DMS 273 treated with DMSO at 0.1 percent for 48 hours (cell line): ENCODE data around the gene CCL23.
"Not testable (repeated sequence)": the region's sequence is repeated elsewhere in the genome, so short reads cannot be mapped to it uniquely, and the experiment has no call there.

Source experiments
- DNase-seq: peaks from one replicate; lab custom pipeline; 2025; lab: John Stamatoyannopoulos, UW

CCL23 gene

GRCh38 chr17:36004594-36005108 is 13.1 kb downstream of the CCL23 start:
- DNase-seq: no peak

- no peak for DNase-seq
These were observed 15.1 kb downstream of the CCL23 start for GRCh38 chr17:36002631-36003030.

- DNase-seq: no peak
These were observed 15.7 kb downstream of the CCL23 start for GRCh38 chr17:36001862-36002603.

- no peak for DNase-seq
These were observed 16.5 kb downstream of the CCL23 start, which contains the start of gene CCL15 for GRCh38 chr17:36001110-36001771. CCL15 (minus strand) TSS chr17:36001553; CDS start chr17:36001492, 61 bp downstream.

- no peak for DNase-seq
These were observed 17.1 kb downstream of the CCL23 start for GRCh38 chr17:36000732-36001109.

- DNase-seq: no peak
These were observed 19.0 kb downstream of the CCL23 start for GRCh38 chr17:35998756-35999155.

- no peak for DNase-seq
These were observed 19.7 kb downstream of the CCL23 start for GRCh38 chr17:35998018-35998545.

GRCh38 chr17:35995346-35995745 is 22.4 kb downstream of the CCL23 start:
- DNase-seq: not testable (repeated sequence)

- DNase-seq: no peak
These were observed 26.7 kb downstream of the CCL23 start for GRCh38 chr17:35991075-35991474.

- DNase-seq: no peak
These were observed 29.6 kb downstream of the CCL23 start for GRCh38 chr17:35988164-35988563.

- no peak for DNase-seq
These were observed 31.1 kb downstream of the CCL23 start, which contains the start of gene CCL14 for GRCh38 chr17:35986643-35987042. CCL14 (minus strand) TSS chr17:35986729; CDS start chr17:35986649, 80 bp downstream.

GRCh38 chr17:35984140-35984539 is 33.6 kb downstream of the CCL23 start:
- DNase-seq: no peak

- DNase-seq: no peak
These were observed 35.2 kb downstream of the CCL23 start for GRCh38 chr17:35982409-35983191.

- DNase-seq: no peak
These were observed 35.9 kb downstream of the CCL23 start for GRCh38 chr17:35981908-35982330.

- DNase-seq: no peak
These were observed 36.5 kb downstream of the CCL23 start, which contains the start of gene CCL16 for GRCh38 chr17:35981246-35981645. CCL16 (minus strand) TSS chr17:35981497; CDS start chr17:35981420, 77 bp downstream.

- DNase-seq: no peak
These were observed 39.4 kb downstream of the CCL23 start for GRCh38 chr17:35978346-35978745.

- DNase-seq: no peak
These were observed 40.3 kb downstream of the CCL23 start for GRCh38 chr17:35977509-35977908.

- DNase-seq: no peak
These were observed 44.2 kb downstream of the CCL23 start for GRCh38 chr17:35973333-35974260.

GRCh38 chr17:35972945-35973332 is 44.8 kb downstream of the CCL23 start:
- no peak for DNase-seq

GRCh38 chr17:35972535-35972934 is 45.2 kb downstream of the CCL23 start:
- DNase-seq: no peak

- no peak for DNase-seq
These were observed 45.7 kb downstream of the CCL23 start for GRCh38 chr17:35972066-35972465.
